BLaER1 (cell line): ENCODE measurements around the gene CBX8.
"Not testable (repeated sequence)": the region's sequence is repeated elsewhere in the genome, so short reads cannot be mapped to it uniquely, and the experiment has no call there.

Experiments used
- H3K27ac ChIP-seq: shearing (Covaris generic); formaldehyde crosslinking; 2 replicates; pipeline ENCODE4 v1.8.1; 2022
- H3K27me3 ChIP-seq: shearing (Covaris generic); formaldehyde crosslinking; 2 replicates; pipeline ENCODE4 v1.8.1; 2022
- H3K36me3 ChIP-seq: shearing (Covaris generic); formaldehyde crosslinking; 2 replicates; pipeline ENCODE4 v1.8.1; 2022
- H3K4me1 ChIP-seq: shearing (Covaris generic); formaldehyde crosslinking; 2 replicates; pipeline ENCODE4 v1.8.1; 2022
- H3K4me2 ChIP-seq: shearing (Covaris generic); formaldehyde crosslinking; 2 replicates; pipeline ENCODE4 v1.8.1; 2022
- H3K4me3 ChIP-seq: shearing (Covaris generic); formaldehyde crosslinking; 2 replicates; pipeline ENCODE4 v1.8.1; 2022
- H3K9ac ChIP-seq: shearing (Covaris generic); formaldehyde crosslinking; 2 replicates; pipeline ENCODE4 v1.8.1; 2022
- H3K9me3 ChIP-seq: shearing (Covaris generic); formaldehyde crosslinking; 2 replicates; pipeline ENCODE4 v1.8.1; 2022
- H4K20me1 ChIP-seq: shearing (Covaris generic); formaldehyde crosslinking; 2 replicates; pipeline ENCODE4 v1.8.1; 2022
- Cebpa-rat ChIP-seq: shearing (Covaris generic); IDR thresholded peaks from 2 replicates; pipeline ENCODE4 v1.8.1; 2022

CBX8 gene

DNA sequence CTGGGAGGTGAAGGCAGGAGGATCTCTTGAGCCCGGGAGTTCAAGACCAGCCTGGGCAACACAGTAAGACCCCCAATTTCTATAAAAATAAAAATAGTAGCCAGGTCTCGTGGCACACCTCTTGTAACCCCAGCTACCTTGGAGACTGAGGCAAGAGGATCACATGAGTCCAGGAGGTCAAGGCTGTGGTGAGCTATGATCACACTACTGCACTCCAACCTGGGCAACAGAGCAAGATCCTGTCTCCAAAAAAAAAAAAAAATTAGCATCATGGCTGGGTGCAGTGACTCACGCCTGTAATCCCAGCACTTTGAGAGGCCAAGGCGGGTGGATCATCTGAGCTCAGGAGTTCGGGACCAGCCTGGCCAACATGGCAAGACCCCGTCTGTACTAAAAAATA, 25.6 kb downstream of the CBX8 start:
- Histone ChIP-seq H3K9me3 (peaks cover 3% of the 10 kb centered on the region; the same call in 1 of the 2 replicates), H3K4me3 (no peak overlapping the region), H3K4me2 (no peak overlapping the region), H4K20me1 (no peaks in the 10 kb centered on the region), H3K27me3 (peaks cover 7% of the 10 kb centered on the region; the same call in 1 of the 2 replicates), H3K9ac (no peak overlapping the region), H3K27ac (no peak overlapping the region), H3K4me1 (peaks cover under 1% of the 10 kb centered on the region; the same call in 1 of the 2 replicates), H3K36me3 (no peaks in the 10 kb centered on the region)
- TF ChIP-seq Cebpa-rat: no peak

GRCh38 chr17:79769570-79770506, 27.0 kb downstream of the CBX8 start:
- no peak overlapping the region for H3K4me2 ChIP-seq
- no peak overlapping the region for H3K9ac ChIP-seq
- H3K4me1 ChIP-seq: no peaks in the 10 kb centered on the region
- H3K36me3 ChIP-seq: no peaks in the 10 kb centered on the region
- 0 out of 2 replicates have a peak, but pooled peaks cover 5% of the 10 kb centered on the region for H3K27me3 ChIP-seq
- no peak overlapping the region for H3K27ac ChIP-seq
- no peaks in the 10 kb centered on the region for H4K20me1 ChIP-seq
- TF ChIP-seq Cebpa-rat: no peak
- H3K4me3 ChIP-seq: no peak overlapping the region
- peaks cover 3% of the 10 kb centered on the region; the same call in 1 of the 2 replicates for H3K9me3 ChIP-seq

- no peak for TF ChIP-seq Cebpa-rat
- H3K36me3 ChIP-seq: no peaks in the 10 kb centered on the region
- no peak overlapping the region for H3K9ac ChIP-seq
- H3K27ac ChIP-seq: no peak overlapping the region
- H3K4me1 ChIP-seq: peaks cover 37% of the 10 kb centered on the region
- H3K27me3 ChIP-seq: no peaks in the 10 kb centered on the region
- H4K20me1 ChIP-seq: no peaks in the 10 kb centered on the region
- no peak overlapping the region for H3K4me3 ChIP-seq
- no peak overlapping the region for H3K4me2 ChIP-seq
- H3K9me3 ChIP-seq: peaks cover 3% of the 10 kb centered on the region; the same call in 1 of the 2 replicates
These were observed 31.2 kb downstream of the CBX8 start for GRCh38 chr17:79765708-79766107.

DNA sequence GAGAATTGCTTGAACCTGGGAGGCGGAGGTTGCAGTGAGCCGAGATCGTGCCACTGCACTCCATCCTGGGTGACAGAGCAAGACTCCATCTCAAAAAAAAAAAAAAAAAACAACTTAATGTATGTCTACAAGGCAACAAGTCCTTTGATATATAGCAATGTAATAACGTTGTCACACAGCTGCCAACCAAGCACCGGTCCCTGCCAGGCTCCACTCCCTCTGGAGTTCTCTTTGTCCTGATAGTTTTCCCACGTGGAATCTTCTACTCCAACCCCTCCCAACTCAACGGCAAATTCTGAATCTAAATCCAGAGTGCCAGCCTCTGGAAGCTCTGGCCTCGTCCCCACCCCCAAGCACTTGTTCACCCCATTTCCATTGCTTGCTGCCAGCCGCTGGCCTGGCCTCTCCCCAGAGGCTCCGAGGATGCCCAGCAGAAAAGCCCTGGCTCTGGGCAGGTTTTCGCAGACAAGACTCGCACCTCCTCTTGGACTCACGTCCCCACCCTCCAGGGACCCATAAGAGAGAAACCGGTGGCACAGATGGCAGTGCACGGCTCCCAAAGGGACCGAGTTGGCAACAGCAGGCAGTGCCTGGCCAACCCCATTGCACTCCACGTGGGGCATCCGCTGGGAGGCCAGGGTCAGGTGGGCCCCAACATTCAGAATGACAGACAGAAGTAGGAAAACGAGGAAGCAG, 34.8 kb downstream of the CBX8 start:
- TF ChIP-seq Cebpa-rat: no peak
- Histone ChIP-seq H3K9ac (no peak overlapping the region; the same call in 1 of the 2 replicates), H4K20me1 (no peaks in the 10 kb centered on the region), H3K4me1 (peaks cover 72% of the 10 kb centered on the region), H3K9me3 (no peaks in the 10 kb centered on the region), H3K27ac (peak overlapping the region; percentile 33; the same call in 1 of the 2 replicates), H3K4me3 (no peak overlapping the region), H3K4me2 (peak overlapping the region; percentile 82), H3K36me3 (no peaks in the 10 kb centered on the region), H3K27me3 (no peaks in the 10 kb centered on the region)

GRCh38 chr17:79760197-79760906, 36.5 kb downstream of the CBX8 start:
- H3K4me3 ChIP-seq: no peak overlapping the region
- peak overlapping the region; percentile 79 for H3K27ac ChIP-seq
- no peak for TF ChIP-seq Cebpa-rat
- peak overlapping the region; percentile 64 for H3K9ac ChIP-seq
- peak overlapping the region; percentile 82 for H3K4me2 ChIP-seq
- peaks cover 72% of the 10 kb centered on the region for H3K4me1 ChIP-seq
- no peaks in the 10 kb centered on the region for H3K36me3 ChIP-seq
- H3K9me3 ChIP-seq: no peaks in the 10 kb centered on the region
- H4K20me1 ChIP-seq: no peaks in the 10 kb centered on the region
- H3K27me3 ChIP-seq: no peaks in the 10 kb centered on the region

DNA sequence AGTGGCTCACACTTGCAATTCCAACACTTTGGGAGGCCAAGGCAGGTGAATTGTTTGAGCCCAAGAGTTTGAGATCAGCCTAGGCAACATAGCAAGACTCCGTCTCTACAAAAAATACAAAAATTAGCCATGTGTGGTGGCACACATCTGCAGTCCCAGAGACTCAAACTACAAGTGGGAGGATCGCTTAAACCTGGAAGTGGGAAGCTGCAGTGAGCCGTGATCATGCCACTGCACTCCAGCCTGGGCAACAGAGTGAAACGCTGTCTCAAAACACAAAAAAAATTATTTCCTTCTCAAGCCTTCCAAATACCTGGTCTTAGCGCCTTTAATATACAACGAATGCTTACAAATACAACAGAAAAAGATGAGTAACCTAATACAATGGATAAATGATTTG, 38.6 kb downstream of the CBX8 start:
- H3K9me3 ChIP-seq: no peaks in the 10 kb centered on the region
- no peak overlapping the region for H3K9ac ChIP-seq
- no peaks in the 10 kb centered on the region for H4K20me1 ChIP-seq
- peak overlapping the region; percentile 63 for H3K4me2 ChIP-seq
- H3K27me3 ChIP-seq: no peaks in the 10 kb centered on the region
- TF ChIP-seq Cebpa-rat: no peak
- no peak overlapping the region for H3K4me3 ChIP-seq
- no peak overlapping the region for H3K27ac ChIP-seq
- no peaks in the 10 kb centered on the region for H3K36me3 ChIP-seq
- H3K4me1 ChIP-seq: peaks cover 61% of the 10 kb centered on the region

DNA sequence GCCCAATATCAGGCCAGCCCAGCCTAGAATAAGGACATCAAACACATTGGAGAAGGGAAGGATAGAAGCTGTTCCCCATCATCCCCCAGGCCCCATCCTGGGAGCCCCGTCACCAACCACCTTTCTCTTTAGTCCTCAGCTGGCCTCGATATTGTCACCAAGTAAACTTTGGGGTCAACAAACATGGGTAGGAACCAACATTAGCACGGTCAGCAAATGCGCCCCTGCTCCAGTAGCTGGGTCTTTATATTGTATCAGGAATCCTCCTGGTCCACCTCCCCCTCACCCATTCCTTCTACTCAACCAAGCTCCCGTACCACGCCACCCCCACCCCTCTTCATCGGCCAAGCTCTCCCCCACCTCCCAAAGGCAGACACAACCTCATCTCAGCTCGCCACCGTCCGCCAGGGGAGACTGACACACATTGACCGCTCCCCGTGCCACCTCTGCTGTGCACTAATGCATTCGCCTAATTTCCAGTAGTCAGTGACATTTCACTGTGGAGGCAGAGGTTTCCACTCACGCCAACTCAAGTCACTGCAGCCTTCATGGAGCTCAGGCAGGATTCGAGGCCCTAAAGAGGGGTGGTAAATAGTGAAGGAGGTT, 39.6 kb downstream of the CBX8 start:
- H3K9ac ChIP-seq: no peak overlapping the region
- H3K36me3 ChIP-seq: no peaks in the 10 kb centered on the region

GRCh38 chr17:79755591-79755990, 41.3 kb downstream of the CBX8 start:
- H3K36me3 ChIP-seq: no peaks in the 10 kb centered on the region

More for the DNA sequence above, 39.6 kb downstream of the CBX8 start:
- Histone ChIP-seq H3K4me2 (no peak overlapping the region), H3K9me3 (no peaks in the 10 kb centered on the region), H3K4me3 (no peak overlapping the region), H3K27ac (no peak overlapping the region), H4K20me1 (no peaks in the 10 kb centered on the region), H3K27me3 (peaks cover 1% of the 10 kb centered on the region; the same call in 1 of the 2 replicates), H3K4me1 (peaks cover 54% of the 10 kb centered on the region)
- no peak for TF ChIP-seq Cebpa-rat

DNA sequence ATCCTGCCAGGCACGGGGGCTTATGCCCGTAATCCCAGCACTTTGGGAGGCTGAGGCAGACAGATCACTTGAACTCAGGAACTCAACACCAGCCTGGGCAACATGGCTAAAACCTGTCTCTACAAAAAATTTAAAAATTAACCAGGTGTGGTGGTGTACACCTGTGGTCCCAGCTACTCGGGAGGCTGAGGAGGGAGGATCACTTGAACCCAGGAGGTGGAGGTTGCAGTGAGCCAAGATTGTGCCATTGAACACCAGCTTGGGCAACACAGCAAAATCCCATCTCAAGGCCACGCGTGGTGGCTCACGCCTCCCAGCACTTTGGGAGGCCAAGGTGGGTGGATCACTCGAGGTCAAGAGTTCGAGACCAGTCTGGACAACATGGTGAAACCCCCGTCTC, 42.0 kb downstream of the CBX8 start:
- not testable (repeated sequence) for H3K9me3 ChIP-seq

More at GRCh38 chr17:79755591-79755990, 41.3 kb downstream of the CBX8 start:
- Histone ChIP-seq H4K20me1 (no peaks in the 10 kb centered on the region), H3K9me3 (no peaks in the 10 kb centered on the region), H3K27me3 (peaks cover 6% of the 10 kb centered on the region; the same call in 1 of the 2 replicates), H3K4me2 (no peak overlapping the region), H3K4me3 (no peak overlapping the region), H3K4me1 (peaks cover 41% of the 10 kb centered on the region), H3K27ac (no peak overlapping the region), H3K9ac (no peak overlapping the region)
- no peak for TF ChIP-seq Cebpa-rat

More for the DNA sequence above, 42.0 kb downstream of the CBX8 start:
- not testable (repeated sequence) for H3K36me3 ChIP-seq, H3K9ac ChIP-seq, H3K4me2 ChIP-seq, H3K27ac ChIP-seq, H4K20me1 ChIP-seq, H3K4me3 ChIP-seq
- Histone ChIP-seq H3K4me1 (peaks cover 35% of the 10 kb centered on the region), H3K27me3 (peaks cover 11% of the 10 kb centered on the region)
